A673 (cell line): ENCODE measurements around the gene EMC7.

Source experiments
- CTCF ChIP-seq: fragments of 300-800, 200-600 bp; sonication (generic); conservative IDR thresholded peaks from 2 replicates; pipeline ENCODE4 v1.5.1; 2017; ENCODE audit warnings: low read depth, mild to moderate bottlenecking, antibody characterized with exemption, low read length, moderate library complexity, mixed read lengths
- EZH2 ChIP-seq: fragments of 200-600 bp; sonication (generic); IDR thresholded peaks from 2 replicates; pipeline ENCODE4 v1.6.1; 2017; ENCODE audit warnings: borderline replicate concordance, low read depth, mild to moderate bottlenecking, mixed read lengths, antibody characterized with exemption, low read length; ENCODE audit not compliant: poor library complexity, severe bottlenecking

- TF ChIP-seq CTCF (no peak), EZH2 (no peak)
Measured at GRCh38 chr15:34101366-34102174, at the start of gene EMC7, which contains the start of gene PGBD4.
